DMS153 treated with DMSO at 0.1 percent for 48 hours (cell line): Measurements from ENCODE around the gene CMTM2.

Experiments used
- DNase-seq: peaks from one replicate; lab custom pipeline; 2025; ENCODE audit not compliant: unreplicated experiment; lab: John Stamatoyannopoulos, UW

The CMTM2 gene, protein sequence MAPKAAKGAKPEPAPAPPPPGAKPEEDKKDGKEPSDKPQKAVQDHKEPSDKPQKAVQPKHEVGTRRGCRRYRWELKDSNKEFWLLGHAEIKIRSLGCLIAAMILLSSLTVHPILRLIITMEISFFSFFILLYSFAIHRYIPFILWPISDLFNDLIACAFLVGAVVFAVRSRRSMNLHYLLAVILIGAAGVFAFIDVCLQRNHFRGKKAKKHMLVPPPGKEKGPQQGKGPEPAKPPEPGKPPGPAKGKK

DNA sequence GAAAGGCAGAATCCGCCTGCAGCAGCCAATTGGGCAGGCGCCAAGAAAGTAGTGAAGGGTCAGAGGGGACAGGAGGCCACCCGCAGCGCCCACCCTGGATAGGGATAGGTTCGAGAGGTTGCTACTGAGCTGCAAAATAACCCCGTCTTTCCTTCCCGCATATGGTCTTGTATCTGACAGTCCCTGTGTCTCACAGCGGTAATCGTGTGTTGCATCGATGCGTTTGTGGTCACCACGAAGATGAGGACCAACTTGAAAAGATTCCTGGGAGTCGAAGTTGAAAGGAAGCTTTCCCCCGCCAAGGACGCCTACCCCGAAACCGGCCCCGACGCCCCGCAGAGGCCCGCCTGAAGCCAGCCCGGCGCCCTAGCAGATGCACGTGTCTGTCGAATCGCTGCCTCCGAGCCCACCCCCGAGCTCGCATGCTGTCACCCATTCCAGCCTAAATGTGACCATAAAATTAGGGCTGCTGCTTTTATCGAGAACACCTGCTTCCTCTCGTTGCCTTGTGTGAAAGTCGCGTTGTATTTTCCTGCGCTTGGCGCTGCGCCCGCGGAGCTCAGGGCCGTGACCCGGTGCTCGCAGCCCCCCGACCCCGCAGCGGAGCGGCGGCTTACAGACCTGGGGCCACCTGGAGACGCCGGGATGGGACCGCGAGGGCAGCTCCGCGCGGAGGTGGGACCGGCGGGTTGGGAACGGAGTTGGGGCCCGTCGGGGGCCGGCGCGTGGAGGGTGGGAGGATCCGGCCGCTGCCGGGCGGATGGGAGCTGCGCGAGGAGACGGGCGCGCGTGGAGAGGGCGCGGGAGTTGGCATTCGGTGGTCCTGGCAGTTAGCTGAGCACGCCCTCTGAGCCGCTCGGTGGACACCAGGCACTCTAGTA, at the start of gene CMTM2:
Gene CMTM2, plus strand, starts transcription at position 813 of the 881 bp plus-strand sequence. CDS start 145 bp downstream, outside the sequence.
- no peak for DNase-seq

DNA sequence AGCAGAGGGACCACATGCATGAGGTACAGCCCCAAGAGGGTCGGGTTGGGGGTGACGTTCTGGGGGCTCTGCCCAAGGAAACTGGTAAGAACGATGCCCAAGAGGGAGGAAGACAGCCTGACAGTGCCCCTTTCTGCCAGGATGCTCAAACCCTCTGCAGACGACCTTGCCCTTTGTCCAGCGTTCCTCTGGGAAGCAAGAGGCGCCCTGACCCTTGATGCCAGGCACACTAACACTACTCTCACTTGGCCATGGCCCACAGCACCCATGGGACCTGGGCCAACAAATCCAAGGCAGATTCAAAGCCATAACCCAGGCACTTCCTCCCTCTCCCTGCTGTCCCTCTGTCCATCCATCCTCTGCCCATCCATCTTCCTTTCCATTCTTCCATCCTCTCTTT, 49.8 kb upstream of the CMTM2 start:
- no peak for DNase-seq

DNA sequence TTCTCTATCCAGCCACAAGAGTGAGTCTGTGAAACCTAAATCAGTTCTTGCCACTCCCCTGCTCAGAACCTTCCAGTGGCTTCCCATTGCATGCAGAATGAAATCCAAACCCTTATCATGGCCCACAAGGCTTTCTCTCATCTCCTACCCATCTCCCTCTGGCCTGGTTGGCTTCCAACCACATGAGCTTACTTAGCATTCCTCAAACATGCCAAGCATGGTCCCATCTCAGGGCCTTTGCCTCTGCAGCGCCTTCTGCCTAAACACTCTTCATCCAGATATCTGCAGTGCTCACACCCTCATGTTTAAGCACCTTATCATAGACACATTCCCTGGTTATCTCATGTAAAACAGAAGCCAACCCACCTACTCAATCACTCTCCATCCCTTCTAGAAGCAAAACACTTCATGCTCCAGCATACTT, 44.9 kb upstream of the CMTM2 start:
- no peak for DNase-seq

DNA sequence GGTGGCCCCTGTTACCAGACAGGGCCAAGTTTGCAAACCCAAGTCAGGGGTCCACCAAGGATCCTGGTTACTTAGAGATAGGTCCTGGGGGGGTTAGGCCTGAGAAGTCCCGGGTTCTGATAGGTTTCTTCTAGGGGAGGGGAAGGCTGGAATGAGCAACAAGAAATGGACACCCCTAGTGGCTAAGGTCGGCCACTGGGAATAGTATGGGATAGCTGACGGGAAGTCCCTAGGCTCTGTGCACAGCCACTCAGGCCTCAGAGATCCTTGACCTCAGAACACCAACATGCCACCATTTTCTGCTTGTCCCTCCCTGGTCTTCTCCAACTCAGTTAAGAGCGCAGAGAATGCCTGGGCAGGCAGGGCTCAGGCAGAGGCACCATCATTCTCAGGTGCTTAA, 42.7 kb upstream of the CMTM2 start:
- no peak for DNase-seq

DNA sequence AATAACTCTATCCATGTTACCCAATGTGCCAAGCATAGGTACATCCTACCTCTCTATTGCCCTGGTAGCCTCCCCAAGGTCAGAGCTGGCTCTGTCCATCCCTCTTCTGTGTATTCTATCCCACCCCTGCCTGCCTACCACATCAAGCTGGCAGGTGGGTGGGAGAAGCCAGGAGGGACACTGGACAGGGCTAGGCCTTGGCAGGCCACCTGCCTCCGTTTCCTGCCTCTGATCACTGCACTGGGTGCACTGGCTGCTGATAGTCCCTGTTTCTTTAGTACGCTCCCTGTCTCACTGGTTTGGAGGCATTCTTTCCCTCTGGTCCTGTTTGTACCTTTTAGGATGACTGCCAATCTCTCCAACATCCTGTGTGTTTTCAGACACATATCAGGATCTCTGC, 42.0 kb upstream of the CMTM2 start:
- no peak for DNase-seq

DNA sequence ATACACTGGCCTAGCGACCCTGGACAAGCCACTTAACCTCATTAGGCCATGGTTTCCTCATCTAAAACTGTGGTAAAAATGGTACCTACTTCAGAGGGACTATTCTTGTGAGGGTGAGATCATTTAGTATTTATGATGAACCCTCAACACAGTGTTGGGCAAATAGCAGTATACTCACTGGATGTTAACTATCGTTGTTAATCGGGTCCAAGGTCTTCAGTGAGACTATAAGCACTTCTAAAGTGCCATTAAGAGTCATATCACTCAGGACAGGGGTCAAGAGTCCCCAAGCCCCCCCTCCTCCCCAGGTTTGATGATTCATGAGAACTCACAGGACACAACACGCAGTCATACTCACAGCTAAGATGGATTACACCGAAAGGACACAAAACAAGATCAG, 40.4 kb upstream of the CMTM2 start:
- no peak for DNase-seq

DNA sequence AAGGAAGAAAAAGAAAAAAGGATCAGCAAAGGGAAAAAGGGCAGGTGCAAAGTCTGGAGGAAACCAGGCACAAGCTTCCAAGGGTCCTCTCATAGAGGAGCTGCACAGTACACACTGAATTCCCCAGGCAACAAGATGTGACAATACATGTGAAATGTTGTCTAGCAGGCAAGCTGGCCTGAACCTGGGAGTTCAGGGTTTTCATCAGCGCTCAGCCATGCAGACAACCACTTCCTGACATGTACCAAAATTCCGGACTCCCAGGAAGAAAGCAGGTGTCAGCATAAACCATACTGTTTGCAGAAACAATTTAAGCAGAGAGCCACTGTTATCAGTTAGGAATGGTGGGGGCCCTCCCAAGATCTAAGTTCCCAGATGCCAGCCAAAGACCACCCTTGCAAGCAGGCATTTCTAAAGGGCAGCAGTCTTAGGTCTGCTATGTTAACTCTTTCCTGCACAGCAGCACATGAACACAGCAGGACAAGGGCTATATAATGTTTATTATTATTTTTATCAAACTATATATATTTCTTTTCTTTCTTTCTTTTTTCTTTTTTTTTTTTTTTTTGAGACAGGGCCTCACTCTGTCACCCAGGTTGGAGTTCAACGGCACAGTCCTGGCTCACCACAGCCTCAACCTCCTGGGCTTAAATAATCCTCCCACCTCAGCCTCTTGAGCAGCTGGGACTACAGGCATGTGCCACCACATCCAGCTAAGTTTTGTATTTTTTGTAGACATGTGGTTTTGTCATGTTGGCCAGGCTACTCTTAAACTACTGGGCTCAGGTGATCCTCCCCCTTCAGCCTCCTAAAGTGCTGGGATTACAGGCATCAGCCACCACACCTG, 39.4 kb upstream of the CMTM2 start:
- no peak for DNase-seq

DNA sequence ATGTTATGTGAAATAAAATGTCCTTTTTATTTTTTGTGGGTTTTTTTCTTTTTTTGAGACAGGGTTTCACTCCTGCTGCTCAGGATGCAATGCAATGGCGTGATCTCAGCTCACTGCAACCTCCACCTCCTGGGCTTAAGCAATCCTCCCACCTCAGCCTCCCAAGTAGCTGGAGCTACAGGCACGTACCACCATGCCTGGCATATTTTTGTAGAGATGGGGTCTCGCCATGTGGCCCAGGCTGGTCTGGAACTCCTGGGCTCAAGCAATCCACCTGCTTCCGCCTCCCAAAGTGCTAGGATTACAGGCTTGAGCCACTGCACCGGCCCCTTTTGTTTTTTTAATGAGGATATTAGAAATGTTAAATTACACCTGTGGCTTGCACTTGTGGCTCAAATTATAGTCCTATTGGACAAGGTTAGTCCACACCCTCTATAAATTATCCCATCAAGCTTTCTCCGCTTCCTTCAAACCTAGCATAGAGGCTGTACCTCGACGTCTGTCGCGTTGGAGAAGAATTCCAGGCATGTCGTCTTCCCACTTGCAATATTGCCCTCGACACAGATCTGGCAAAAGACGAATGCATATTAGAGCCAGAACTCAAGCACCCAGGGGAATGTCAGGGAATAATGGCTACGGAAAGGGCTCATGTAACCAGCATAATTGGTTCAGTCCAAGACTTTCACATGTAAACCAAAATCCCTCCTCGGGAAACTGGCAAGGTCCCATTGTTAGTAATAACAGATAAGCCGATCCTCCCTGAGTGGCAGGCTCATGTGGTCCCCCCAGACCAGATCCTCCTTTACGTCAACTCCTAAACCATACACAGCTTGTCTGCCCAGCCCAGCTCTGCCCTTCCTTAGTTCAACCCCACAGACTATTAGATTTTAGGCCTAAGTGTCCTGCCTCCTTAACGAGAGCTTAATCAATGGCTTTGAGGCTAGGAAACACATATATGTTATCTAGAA, 37.6 kb upstream of the CMTM2 start:
- DNase-seq, result no peak

DNA sequence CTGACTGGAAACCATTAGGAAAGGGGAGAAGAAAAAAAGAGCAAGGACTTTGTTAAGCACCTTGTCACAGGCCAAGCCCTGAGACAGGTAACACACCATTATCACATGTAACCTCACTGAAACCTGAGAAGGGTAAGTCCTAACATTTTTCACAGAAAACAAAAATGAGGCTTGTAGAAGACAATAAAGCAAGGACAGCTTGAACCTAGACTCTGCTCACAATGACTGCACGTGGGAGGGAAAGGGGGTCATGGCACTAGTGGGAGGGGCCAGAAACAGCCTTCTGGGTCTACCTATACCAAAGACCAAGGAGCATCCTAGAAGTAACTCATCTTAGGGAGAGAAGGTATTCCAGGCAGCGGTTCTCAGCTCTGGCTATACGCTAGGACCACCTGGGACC, 36.9 kb upstream of the CMTM2 start:
- no peak for DNase-seq

DNA sequence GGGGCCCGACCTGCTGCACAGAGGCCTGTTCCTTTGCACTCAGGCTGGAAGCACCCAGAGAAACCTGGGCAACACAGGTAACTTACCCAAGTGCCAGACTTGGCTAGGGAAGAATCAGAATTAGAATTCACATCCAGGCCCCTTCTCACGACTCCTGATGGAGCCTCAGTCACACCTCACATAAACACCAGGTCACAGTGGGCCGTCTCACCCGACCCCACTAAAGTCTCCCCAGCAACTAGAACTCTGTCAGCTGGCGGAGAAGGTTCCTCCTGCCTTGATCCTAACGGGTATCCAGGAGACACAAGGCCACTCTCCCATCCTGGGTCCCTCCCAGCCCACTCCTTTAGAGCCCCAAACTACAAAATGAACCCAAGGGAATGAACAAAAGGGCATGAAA, 35.7 kb upstream of the CMTM2 start:
- no peak for DNase-seq

DNA sequence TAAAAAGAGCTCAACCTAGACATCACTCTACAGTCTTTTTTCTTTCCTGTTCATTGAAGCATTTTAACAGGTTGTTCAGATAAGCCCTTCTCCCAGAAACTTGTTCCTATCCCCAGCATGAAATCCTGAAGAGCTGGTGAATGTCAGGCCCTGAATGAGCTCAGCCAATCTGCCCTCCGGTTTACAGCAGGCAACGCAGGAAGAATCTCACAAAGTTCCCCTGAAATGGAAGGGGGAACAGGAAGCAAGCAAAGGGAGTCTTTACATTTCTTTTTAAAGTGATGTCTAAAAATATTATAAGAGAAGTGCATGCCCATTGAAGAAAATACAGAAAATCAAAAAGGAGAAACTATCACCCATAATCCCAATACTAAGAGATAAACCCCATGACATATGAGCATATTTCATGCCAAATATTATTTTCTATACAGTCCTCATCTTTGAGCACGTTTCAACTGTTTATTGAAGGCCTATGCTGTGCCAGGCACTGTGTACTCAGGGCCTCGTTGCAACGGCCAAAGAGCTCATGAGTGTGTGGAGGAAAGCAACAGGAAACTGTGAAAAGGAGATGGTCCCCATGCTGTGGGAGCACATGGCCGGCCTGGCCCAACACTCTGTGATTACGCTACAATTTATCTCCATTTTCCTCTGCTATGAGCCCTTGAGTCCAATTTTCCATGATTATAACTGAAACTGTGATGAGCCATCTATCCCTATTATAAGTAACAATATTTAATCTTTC, 35.1 kb upstream of the CMTM2 start:
- no peak for DNase-seq

DNA sequence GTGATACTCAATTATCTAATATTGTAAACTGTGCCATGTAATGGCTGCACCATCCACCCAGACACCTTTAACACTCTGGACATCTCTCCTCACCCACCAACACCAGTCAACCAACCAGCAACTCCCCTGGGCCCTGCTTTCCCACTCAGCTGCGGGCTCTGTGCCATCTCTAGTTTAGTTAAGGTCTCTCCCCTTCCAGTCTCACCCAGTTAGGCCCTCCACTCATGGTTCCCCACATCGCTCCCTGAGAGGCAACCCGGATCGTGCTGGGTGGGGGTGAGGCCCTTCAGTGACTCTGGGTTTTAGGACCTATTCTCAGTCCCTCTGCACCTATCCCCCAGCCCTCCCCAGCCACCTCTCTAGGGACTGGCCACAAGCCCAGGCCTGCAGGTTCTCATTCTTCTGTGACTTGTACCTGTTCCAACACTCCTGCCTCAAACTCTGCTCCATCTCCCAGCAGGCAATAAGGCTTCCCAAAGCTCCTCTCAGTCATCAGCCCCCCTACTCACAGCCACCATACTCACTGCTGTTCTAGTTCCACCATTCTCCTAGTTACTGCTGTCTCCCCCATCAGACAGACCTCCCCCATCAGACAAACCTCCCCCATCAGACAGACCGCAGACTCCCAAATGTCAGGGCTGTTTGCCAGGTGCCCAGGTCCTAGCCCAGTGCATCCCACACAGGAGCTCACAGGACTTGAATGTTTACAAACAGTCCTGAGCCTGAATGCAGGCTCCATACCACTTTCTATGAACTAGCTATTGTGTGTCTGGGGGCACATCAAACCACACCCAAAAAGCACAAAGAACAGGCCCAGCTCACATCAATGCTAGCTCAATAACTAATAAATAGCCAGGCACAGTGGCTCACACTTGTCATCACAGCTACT, 31.9 kb upstream of the CMTM2 start:
- DNase-seq, result no peak

DNA sequence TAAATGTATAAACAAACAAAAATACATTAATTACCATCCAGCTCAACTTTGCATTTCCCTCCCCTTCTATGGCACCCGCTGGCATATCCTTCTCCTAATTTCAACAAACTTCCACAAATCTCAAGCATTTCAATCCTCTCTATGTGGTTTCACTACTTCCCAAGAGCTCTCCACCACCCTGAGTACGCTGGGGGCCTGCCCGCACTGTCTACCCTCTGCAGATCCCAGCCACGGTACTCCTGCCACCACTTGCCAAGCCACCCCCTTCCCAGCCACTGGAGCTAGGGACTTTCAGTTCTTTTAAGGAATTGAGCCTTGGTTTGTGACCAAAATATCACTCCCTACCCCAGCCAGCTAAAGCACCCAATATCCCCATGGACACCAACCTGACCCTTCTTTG, 31.2 kb upstream of the CMTM2 start:
- no peak for DNase-seq

DNA sequence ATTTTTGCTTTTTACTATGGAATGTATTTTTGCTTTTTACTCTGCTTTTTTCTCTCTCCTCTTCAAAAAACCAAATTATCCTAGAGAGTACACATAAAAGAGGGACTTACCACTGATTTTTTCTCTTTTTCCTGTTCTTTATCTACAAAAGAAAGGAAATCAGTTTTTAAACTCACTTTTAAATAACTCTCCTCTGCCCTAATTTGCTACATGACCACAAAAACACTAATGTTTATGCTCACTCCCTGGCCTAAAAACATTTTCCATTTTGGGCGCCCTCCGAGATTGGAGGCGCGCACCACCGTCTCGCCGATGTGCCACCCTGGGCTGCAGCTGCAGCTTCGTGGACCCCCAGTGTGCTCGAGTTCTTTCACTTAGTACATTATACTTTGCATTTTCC, 30.4 kb upstream of the CMTM2 start:
- no peak for DNase-seq

DNA sequence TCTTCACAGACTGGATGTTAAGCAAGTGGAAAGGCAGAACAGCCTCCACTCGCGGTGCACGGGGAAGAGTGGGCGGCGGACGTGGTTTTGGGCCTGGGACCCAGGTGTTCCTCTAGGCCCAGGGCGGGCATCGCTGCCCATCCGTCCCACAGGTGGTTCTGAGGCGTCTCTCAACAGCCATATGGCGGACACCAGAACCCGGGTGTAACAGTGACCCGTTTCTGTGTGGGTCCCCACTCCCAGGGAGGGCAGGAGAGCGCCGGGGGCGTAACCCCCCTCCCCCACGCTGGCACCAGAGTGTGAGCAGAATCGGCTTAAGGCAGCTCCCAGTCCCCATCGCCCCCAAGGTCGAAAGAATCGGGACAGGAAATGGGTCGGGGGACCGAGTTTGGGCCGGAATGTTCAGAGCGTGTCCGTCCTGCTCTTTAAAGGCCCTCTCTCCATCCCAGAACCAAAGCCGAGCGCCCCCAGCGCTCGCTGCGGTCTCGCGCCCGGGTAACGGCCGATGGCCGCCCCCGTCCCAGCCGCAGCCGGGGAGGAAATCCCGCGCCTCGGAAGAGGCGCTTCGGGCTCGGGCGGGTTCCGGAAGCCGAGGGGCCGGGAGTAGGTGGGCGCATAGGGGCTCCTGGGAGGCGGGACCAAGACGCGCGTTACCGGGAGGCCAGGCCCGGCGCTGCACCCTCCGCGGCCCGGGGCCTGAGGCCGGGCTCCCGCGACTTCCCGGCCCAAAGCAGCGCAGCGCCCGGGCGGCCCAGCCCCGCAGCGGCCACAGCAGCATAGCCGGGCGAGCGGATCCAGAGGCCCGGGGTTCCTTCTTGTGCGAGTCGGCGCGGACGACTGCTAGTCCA, 29.8 kb upstream of the CMTM2 start, which contains the start of gene TK2:
Gene TK2, minus strand, starts transcription at position 839 of the 848 bp plus-strand sequence. Its CDS starts 61 bp downstream, at position 778.
- no peak for DNase-seq

DNA sequence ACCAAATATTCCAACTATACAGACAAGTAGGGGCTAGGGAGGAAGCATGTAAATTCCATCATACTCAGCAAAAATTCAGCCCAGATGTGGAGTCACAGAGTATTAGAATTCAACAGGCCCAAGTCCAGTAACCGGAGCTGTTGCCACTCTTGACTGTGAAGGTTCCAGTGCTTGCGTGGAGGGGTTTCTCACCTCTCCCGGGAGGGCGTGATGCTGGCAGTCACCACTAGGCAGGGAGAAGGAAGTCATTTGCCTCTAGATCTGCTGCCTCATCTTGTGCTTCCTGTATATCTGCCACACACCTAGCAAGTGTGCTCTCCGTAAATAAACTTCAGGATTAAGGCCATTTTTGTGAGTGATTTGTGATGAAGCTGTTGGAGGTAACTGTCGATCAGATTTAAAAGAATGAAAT, 27.9 kb upstream of the CMTM2 start:
- DNase-seq, result peak; percentile 33

DNA sequence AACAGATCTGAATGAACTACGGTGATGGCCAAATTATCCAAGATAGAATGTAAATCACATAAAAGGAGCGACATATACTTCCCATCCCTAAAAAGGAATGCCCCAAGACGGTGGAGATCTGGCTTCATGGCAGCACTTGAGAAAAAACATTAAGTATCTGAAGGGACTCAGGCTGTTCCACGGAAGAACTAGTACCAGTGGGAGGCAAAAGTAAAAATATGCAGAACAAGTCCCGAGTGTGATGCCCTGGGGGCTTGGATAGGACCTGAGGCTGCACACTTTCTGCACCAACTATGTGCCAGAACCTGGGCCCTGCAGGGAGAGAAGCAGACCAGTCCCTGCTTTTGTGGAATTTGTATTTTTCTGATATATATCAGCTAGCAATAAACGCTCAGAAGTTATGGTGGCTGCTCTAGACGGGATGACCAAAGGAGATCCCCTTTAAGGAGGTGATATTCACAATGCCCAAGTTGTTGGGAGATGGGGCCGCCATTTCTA, 27.4 kb upstream of the CMTM2 start:
- no peak for DNase-seq
